HG03060 (cell line): ENCODE results near the gene ALPK3.

Experiments
- ATAC-seq: cut with Tn5 transposase; IDR thresholded peaks from one replicate; pipeline ENCODE4 v1.9.1; 2021; ENCODE audit warnings: low read depth, moderate number of reproducible peaks; ENCODE audit not compliant: unreplicated experiment

Gene ALPK3

DNA sequence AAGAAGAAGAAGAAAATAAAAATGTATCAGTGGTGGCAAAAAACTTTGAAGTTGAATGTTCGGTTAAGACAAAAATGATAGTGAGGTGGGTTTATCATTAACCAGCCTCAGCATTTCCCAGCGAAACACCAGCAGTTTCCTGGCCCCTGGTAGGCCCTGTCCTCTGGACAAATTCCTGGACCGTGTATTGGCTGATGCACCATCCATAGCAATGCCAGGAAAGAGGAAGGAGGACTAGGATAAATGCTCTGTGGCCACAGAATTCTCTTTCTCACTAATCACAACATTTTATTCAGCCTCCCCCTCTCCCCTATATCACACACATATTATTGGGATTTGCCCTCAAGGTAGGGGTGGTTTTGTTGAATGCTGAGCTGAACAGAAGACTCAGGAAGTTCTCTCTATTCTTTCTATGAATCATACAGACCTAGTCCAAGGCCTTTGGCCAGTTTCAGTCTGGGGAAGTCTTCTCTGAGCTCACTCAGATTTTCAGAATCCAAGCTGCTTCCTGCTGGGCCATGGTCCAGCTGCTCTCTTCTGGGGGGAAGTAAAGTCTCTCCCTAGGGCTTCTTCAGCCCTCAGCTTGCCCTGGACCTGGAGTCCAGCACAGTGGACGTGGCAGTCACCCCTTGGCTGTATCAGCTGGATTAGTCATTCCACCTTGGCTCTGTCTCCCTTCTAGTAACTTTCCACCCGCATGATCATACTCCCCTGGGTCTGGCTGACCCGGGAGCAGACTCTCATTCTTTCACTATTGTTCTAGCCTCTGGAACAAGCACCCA, 94.9 kb downstream of the ALPK3 start:
- no peak for ATAC-seq

DNA sequence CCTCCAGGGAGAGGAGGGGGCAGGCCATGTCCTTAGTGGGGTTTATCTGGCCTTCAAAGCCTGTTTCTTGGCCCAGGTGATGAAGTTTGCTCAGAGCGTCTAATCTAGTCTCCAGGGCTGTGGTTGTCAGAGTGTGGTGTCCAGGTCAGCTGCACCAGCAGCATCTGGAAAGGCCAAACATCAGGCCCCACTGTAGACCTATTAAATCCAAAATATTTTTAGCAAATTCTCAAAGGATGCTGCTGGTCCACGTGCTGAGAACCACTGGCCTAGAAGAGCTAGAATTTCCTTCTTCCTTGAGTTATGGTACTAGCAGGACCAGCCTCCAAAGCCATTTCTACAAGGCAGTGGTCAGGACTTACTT, 96.2 kb downstream of the ALPK3 start:
- no peak for ATAC-seq

DNA sequence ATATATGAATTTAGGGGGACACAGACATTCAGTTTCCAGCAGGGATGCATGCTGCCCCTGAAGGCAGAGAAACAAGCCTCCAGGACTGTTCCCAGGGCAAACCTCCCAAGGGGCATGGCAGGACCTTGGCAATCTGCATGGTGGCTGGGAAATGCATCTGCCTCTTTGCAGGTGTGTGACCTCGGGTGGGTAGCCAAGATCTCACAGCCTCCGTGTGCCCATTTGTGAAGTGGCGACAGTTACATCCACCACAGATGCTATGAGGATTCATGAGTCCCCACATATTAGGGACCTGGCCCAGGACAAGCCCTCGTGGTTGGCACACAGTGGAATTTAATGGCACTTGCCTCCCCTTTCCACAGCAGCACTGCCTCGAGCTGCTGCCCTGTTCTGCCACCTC, 97.2 kb downstream of the ALPK3 start:
- no peak for ATAC-seq

DNA sequence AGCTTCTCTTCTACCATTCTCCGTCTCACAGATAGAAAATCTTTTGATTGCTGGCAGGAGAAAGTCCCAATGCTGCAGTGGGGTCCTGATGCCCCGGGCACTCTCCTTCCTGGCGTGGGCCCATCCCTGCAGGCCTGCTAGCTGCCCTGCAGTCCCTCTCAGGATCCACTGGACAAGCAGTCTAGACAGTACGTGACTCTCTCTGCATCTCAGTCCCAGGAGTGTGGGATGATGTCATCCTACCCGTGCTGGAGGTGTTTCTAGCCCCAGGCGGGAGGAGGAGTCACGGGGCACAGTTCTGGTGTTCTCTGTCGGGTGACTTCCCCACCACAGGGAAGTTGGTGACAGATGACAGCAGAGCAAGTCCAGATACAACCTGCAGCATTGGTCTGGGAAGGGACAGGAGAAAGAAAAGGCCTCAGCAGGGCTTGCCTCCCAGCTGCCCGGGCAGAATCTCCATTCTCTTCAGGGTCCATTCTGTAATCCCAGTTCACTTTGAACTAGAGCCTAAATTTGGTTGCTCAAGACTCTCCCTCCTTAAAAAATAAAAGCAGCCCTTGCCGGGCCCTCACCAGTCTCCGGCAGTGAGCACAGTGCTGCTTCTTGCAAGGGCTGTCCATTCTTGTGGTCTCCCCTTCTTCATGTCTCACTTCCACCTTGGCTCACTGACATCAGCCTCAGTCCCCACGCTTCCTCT, 97.9 kb downstream of the ALPK3 start:
- ATAC-seq: peak; percentile 97

DNA sequence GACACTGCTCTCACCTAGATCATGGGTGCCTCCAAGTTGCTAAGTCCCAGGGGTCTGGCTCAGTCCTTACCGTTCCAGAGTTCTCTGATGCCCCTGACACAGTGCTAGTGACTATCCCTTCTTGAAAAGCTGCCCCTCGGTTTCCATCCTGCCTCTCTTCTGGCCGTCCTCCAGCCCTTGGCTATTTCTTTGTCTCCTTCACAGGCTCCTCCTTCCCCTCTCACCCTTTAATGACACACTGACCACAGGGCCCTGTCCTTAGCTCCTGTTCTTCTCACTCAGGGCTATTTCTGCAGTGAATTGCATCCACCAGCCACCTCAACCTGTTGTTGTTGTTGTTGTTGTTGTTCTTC, 98.4 kb downstream of the ALPK3 start:
- no peak for ATAC-seq

DNA sequence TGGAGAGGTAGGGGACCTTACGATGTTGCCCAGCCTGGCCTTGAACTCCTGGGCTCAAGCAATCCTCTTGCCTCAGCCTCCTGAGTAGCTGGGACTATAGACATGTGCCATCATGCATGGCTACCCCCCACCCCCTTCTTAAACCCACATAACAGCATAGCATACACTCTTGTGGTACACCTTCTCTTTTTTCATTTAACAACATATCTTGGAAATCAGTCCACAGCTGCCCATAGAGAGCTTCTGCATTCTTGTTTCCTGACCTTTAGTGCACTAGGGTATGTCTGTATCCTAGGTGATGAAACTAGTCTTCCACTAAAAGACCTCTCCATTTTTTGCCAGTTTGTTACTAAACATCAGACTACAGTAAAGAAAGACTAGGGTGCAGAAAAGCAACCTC, 100.3 kb downstream of the ALPK3 start:
- no peak for ATAC-seq

DNA sequence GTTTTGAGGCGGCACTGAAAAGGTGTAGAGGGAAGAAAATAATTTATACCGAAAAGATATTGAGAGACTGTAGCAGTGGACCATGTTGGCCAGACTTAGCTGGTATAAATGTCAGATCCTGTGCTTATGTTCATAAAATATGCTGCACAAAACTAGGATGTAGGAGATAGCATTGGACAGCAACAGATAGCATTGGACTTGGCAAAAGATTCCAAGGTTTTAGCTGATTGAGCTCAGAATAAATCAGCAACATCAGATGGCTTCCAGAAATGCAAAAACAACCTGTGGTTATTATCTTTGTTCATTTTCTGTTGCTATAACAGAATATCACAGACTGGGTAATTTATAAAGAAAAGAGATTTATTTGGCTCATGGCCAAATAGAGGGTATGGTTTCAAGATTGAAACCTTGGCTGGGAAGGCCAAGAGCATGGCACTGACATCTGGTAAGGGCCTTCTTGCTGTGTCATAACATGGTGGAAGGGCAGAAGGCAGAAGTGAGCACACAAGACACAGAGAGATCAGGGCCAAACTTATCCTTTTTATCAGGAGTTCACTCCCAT, 102.0 kb downstream of the ALPK3 start:
- ATAC-seq: no peak

DNA sequence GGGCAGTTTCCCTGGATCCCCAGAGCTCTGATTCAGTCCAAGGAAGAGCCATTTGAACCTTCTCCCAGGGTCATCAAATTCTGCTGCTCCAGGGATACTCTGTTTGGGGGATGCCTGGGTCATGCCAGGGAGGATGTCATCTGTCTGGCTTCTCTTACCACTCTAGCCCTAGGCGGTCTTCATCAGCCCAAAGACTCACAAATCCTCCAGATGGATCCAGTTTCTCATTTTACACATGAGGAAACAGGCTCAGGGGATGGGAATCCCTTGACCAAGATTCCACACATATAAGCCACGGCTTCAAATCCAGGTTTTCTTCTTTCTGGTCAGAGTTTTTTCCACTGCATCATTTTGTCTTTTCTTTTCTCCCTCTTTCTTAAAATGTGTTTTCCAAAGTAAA, 104.0 kb downstream of the ALPK3 start:
- ATAC-seq: no peak

DNA sequence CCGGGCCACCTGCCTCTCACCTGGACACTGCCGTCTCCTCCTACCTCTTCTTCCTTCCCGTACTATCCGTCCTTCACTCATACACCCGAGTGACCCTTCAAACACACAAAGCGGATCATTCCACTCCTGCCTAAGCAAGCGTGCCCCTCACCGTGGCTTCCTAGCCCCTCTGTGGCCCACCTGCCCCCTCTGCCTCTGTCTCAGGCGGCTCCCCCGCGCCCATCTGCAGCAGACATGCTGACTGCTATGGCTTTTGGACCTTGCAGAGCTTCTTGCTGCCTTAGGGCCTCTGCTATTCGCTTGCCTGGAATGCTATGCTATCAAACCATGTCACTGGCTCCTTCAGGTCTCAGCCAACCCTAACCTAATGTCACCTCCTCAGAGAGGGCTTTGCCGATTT, 105.4 kb downstream of the ALPK3 start:
- no peak for ATAC-seq
